Stimulated activated CD8-positive, alpha-beta memory T cell treated with anti-CD3 and anti-CD28 coated beads, Interleukin-15, amount 100 ng/mL, for 24 hours (primary cell): ENCODE results near the gene GAS2L1.

ENCODE experiments used
- DNase-seq: peaks from one replicate; pipeline ENCODE4 v3.0.0-alpha.2; 2020; ENCODE audit warnings: low read depth

Gene GAS2L1

DNA sequence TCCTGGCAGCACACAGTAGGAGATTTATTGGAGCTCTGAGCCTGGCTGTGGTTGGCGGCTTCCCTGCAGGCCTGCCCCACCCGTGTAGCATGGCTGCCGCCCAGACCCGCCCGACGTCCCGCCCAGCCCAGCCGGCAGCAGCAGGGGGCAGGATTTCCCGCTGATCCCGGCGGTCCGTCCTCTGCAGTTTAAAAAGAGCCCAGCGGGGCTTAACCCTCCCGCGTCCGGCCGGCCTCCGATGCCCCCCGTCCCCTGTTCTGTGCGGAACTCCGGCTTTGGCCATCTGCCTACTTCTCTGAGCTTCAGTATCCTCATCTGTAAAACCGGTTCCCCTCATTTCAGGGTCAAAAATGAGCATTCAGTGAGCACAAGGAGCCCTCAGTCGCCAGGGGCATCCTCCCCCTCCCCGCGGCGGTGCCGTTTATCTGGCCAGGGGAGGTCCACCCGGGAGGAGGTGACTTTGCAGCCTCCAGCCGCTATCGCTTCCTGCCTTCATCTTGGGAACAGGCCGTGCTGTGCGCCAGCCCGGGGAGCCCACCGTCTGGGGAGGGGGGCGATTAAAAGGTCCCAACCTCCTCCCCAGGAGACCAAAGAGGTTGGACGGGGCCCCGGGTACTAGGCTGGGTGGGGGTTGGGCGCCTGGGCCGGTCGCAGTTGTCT lies at the start of gene GAS2L1:
Gene GAS2L1 (plus strand): TSS at position 476 of the 660 bp plus-strand sequence. CDS start 1,456 bp downstream, outside the sequence.
- DNase-seq: no peak

DNA sequence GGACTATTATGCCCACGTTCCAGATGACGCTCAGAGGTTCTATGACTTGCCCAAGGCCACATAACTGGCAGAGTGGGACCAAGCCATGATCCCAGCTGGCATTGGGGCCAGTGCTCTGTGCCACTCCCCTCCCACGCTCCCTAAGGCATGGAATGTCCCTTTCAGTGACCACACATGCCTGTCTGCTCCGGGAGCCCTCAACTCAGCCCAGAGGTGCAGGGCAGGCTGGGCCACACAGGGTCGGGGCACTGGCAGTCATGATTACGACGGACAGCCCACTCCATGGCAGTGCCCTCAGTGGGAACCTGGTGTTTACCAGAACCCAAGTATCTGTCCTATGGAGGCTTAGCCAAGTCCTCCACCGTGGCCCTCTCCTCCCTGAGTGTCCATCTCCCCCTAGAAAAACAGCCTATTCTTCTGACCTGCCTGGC lies 48.7 kb upstream of the GAS2L1 start:
- DNase-seq: no peak

DNA sequence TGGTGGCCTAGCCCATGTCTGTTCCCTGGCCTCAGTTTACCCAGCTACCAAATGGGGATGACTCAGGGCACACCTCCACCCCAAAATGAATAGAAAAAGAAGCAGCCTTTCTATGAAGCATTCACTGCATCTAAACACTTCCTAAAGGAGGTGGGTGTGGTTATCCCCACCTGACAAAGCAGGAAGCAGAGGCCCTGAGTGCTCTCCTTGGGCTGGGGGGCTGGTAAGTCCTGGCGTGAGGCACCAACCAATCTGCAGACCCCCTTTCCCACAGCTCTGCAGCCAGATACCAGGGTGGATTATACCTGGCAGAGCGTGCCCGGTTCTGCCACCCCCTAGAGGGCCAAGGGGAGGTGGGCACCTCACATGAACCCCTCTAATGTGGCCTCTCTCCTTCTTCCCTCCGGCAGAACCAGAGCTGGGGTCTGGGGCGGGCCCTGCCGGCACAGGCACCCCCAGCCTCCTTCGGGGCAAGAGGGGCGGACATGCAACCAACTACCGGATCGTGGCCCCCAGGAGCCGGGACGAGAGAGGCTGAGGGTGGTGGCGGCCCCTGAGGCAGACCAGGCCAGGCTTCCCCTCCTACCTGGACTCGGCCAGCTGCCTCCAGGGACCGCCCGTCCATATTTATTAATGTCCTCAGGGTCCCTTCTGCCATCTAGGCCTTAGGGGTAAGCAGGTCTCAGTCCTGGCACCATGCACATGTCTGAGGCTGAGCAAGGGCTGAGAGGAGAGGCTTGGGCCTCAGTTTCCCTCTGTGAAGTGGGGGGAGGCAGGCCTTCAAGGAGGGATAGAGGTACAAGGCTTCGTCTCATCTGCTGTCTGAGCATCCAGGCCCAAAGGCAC lies 47.8 kb upstream of the GAS2L1 start:
- no peak for DNase-seq

- DNase-seq: no peak
Measured at GRCh38 chr22:29259253-29259899, 47.1 kb upstream of the GAS2L1 start.

GRCh38 chr22:29260031-29260560 lies 46.4 kb upstream of the GAS2L1 start:
- DNase-seq: no peak

GRCh38 chr22:29260601-29261315 lies 45.7 kb upstream of the GAS2L1 start:
- DNase-seq: no peak

- no peak for DNase-seq
Measured at GRCh38 chr22:29263791-29264276, 42.6 kb upstream of the GAS2L1 start.

DNA sequence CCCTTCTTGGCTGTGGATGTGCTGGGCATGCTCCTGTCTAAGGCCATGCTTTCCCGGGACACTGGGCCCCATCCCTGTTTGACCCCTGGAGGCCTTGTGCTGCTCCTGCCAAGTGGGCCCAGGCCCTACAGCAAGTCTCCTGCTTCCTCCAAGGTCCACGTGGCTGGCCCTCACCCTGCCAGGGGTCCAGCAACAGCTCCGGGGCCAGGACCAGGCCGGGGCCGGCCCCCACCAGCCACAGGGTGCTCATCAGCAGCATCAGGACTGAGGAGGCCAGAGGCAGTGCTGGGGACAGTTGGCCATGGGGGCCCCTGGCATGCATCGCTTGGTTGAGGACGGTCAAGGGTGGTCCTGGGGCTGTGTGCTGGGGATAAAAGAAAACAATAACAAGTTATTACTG lies 41.1 kb upstream of the GAS2L1 start:
- DNase-seq: no peak

- DNase-seq: no peak
Measured at GRCh38 chr22:29265929-29266328, 40.5 kb upstream of the GAS2L1 start.

DNA sequence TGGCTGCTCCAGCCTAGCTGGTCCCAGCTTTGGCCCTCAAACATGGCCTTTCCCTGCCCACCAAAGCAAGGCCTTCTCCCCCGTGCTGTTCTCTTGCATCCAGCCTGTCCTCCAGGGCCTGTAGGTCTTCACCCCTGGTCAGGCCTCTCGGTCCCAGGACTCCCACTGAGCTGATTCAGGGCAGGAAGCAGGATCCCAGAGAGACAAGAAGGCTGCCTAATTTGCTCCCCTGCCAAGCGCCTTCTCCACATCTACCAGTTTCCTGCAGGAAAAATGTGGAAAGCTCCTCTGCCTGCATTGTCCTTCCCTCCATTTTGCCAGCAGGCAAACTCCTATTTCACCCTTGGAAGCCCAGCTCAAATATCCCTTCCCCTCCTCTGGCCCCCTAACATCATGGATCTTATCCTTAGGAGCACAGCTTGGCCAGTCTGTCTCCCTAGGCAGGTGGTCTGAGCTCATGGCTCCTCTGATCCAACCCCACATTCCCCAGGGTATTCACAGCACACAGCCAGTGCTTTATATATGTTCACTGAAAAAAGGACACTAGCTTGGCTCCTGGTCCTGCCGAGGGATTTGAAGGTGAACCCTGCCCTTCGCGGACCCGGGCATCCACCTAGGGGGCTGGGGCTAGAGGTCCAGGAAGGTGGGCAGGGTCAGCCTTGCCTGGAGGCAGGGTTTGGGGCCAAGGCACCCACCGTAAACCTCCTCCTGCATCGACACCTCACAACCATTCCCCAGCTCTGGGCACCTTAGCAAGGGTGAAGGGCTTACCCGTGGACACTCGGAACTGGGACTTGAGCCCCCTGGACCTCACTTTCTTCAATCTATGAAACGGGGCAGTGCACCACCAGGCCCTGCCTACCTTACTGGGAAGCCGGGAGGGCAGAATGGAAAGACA lies 39.6 kb upstream of the GAS2L1 start:
- DNase-seq: no peak

- DNase-seq: no peak
Measured at GRCh38 chr22:29267462-29267857, 39.0 kb upstream of the GAS2L1 start.

DNA sequence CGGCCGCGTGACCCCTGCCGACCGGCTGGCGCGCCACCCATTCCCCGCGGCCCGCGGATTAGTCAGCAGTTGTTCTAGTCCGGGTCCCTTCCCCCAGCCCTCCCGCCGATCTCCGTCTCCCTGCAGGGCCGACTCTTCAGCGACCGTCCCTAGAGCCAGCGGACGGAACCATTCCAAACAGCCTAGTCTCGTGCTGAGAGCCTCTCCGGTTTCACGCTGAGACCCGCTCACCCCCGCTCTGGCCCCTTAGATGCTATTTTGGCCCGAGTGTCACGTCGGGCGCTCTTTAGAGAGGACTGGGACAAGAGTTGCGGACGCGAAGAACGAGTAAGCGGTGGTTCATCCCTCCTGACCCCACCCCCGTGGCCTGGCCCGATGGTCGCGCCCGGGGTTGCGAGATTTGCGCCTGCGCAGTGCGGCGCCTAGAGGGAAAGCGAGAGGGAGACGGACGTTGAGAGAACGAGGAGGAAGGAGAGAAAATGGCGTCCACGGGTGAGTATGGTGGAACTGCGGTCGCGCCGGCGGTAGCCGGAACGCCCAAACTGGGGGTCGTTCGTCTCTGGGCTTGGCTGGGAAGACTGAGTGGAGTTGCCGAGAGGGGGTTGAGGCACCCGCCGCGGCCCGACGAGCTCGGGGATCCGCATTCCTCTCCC lies 38.5 kb upstream of the GAS2L1 start, which contains the start of the genes EWSR1 and RHBDD3:
Gene EWSR1 (plus strand): TSS at position 411 of the 653 bp plus-strand sequence. CDS start 69 bp downstream, at position 480.
Gene RHBDD3 (minus strand): TSS at position 124 of the 653 bp plus-strand sequence. CDS start 2,355 bp downstream, outside the sequence.
- peak; percentile 98 for DNase-seq

- DNase-seq: no peak
Measured at GRCh38 chr22:29268511-29269229, 37.8 kb upstream of the GAS2L1 start.

DNA sequence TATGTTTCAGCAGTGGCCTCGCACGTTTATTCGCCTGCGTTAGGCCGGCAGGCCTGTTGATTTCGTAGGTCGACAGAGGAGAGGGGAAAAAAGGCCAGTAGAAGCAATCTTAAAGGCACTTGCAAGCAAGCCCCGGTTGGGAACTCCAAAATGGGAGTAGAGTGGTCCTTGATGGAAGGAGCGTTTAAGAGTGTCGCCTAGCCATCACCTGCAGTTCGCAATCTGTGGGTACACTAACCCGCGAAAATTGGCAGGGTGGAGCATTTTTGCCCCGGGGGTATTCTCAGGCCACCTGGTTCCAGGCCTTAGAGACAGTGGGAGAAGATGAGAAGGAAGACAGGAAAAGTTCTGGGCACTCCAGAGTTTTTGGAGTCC lies 37.2 kb upstream of the GAS2L1 start:
- no peak for DNase-seq

DNA sequence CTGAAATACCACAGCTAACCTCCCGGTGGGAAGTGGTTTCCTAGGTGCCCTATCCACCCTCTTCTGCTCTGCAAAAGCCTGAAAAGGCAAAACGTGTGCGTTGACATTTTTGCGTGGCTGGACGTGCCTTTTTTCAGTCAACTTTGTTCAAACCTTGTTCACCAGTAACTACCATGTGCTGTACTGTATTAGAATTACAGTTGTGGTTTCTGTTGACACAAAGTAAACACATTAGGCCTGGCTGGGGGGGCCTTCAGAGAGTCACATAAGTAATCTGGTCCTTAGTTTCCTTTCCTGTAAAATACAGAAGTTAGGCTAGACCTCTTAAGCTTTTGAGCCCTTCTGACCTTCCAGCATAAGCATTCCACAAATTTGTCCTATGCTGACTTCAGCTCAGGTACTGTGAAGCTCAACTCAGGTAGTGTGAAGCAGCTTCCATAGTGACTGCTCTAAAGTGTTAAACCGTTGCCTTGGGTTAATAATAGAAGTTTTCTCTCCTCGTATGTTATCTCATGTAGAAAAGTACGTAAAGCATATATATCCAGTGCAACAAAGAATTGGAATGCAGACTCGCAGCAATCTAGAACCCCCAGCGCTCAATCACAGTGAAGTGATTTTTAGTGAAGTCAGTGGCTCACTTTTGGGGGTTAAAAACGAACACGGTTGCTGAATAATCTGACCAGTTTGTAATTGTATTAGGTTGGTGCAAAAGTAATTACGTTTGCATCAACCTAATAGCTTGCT lies 36.5 kb upstream of the GAS2L1 start:
- DNase-seq: no peak

DNA sequence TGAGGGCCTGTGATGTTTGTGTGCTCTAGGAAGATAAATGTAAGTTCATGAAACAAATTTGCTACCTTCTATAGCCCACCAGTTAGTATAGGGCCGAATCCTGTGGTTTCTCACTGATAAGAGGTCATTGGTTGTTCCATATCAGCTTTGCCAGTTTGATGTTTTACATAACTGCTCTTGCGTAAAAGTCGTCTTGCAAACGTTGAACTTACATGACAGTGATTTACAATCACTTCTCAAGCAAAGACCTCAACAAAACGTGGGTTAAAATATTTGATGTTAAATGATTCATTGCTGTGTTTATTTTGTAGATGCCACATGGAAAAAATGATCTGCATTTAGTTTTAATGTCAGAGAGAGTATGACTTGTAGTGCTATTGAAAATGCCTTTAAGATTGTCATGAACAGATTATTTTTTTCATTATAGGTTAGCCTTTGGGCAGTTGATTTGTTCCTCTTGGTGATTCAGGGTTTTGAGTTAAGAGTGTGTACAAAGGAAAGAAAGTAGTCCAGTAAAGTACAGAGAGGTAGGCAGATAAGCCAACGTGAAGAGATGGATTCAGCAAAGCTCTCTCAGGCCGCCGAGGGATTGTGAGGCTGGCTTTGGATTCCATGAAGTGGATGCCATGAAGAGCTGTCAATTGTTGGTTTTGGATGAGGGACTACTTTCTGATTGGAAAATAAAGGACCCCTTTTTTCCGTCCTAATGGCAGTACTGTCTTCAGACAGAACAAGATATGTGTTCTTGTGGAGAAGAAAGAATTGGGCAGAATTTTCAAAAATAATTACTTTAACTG lies 35.8 kb upstream of the GAS2L1 start:
- no peak for DNase-seq

DNA sequence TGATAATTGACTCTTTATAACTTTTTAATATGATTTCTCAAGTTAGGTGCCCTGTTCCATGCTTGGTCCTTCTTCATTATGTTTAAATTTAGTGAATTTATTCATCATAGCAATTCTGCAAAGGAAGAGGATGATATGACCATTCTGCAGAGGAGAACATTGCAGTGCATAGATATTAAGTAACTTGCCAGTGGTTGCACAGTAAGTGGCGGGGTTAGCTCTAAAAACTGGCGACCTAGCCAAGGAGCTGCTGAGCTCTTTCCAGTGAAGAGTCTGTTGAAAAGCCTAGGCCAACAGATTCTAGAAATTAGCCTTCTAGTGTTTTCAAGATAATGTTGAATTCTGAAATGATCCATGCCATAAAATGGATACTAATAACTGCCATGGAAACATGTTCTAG lies 33.8 kb upstream of the GAS2L1 start:
- DNase-seq: no peak

DNA sequence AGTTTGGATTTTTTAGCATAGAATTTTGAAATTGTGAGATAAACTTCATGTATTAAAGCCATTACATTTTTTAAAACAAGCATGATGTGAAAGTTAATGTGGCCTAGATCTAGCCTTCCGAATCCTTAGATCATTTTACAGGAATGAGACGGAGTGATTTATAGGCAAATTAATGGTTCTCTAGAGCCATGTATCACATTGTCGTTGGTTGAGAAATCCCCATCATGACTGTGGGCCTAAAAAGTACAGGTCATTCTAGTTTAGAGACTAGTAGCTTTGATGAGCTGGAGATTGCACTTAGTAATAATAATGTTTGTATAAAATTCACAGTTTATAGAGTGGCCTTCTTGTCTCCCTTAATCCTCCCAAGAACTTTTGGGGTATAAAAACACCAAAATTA lies 31.3 kb upstream of the GAS2L1 start:
- no peak for DNase-seq
